HG03175 (cell line): Measurements from ENCODE around the gene ZFHX2.
A peak's percentile ranks its signal among the peaks of the same experiment; 100 is the strongest.

Experiments
- ATAC-seq: cut with Tn5 transposase; IDR thresholded peaks from one replicate; pipeline ENCODE4 v1.9.1; 2021; ENCODE audit warnings: mild to moderate bottlenecking, moderate library complexity; ENCODE audit not compliant: unreplicated experiment

Gene ZFHX2

GRCh38 chr14:23573384-23574015 is 21.9 kb upstream of the ZFHX2 start:
- ATAC-seq: no peak

DNA sequence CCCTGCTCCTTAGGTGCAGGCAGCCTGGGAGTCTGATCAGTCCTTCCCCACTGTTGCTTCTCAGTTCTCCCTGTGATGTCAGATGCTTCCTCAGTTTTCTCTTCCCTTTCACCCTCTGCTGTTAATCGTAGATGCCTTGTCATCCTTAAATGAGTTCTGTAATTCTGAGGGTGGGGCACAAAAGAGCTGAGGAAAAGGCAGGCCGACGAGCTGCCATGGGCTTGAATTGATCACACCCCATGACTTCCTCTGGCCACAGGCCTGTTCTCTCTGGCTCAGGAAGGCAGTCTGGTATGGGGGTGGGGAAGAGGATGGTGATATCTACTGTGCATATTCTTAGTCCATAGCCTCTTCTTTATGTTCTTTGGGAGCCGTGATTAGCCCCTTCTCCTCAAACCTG is 21.3 kb upstream of the ZFHX2 start:
- no peak for ATAC-seq

GRCh38 chr14:23572524-23572828 is 20.9 kb upstream of the ZFHX2 start:
- no peak for ATAC-seq

DNA sequence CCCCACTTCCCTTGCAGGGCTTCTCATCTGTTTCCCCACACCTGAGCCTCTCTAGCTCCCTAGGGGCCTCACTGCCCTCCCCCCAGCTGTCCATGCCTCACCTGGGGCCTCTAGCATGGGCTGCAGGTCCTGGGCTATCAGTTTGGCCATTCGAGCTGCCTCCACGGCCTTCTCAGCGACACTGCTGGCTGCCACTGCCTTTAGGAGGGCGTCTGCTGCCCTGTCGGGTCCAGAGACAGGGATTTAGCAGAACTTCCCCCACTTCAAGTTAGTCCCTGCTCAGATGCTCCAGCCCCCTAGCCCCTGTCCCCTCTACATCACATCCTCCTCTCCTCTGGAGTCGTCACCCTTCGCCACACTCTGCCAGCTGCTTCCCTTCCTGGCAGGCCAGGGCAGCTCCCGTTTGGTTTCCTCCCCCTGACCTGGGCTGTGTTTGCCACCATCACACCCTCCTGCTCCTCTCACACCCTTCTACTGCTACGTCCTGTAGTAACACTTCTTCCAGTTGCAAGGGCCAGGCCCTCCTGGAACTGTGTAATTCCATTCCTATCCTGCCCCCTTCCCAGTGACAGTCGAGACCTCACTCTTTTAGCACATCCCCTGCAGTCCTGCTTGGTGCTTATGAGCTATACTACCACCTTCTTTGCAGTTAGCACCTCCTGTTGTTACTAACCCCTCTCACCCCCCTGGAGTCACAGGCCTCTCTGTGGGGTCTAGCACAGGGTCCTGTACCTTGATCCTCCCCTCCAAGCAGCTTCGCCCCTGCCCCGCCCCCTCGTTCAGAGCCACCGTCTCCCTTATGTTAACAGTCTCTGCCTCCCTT is 20.3 kb upstream of the ZFHX2 start:
- ATAC-seq: no peak

- ATAC-seq: no peak
Observed at GRCh38 chr14:23570806-23571483, 19.4 kb upstream of the ZFHX2 start.

DNA sequence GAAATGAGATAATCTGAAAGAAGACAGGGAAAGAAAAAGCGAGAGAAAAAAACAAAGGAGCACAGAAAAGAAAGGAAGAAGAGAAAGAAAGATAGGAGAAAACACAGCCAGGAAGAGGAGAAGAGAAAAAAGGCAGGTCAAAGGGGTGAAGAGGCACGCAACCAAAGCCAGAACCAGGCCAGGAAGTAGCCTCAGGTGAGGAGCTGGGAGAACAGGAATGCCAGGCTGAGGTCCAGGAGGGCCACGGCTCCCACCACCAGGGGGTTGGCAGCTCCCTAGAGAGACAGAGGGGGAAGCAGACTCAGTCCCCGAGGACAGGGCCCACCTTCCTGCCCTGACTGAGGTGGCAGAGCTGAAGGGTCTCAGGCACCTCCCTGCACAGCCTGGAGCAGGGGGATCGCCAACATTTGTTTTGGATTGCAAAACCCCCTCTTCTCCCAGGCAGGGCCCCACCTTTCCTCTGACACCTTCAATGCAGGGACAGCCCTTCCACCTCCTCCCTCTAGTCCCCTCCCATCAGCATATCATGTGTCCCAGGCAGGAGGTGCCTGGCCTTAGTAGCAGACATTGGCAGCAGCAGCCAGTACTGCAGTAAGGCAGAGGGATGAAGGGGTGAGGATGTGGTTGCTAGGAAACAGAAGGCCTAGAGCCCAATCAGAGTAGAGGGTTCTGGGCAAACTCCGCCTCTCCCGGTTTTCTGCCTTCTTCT is 18.0 kb upstream of the ZFHX2 start:
- ATAC-seq: no peak

GRCh38 chr14:23568600-23569331 is 17.2 kb upstream of the ZFHX2 start:
- no peak for ATAC-seq

GRCh38 chr14:23568021-23568599 is 16.5 kb upstream of the ZFHX2 start:
- no peak for ATAC-seq

DNA sequence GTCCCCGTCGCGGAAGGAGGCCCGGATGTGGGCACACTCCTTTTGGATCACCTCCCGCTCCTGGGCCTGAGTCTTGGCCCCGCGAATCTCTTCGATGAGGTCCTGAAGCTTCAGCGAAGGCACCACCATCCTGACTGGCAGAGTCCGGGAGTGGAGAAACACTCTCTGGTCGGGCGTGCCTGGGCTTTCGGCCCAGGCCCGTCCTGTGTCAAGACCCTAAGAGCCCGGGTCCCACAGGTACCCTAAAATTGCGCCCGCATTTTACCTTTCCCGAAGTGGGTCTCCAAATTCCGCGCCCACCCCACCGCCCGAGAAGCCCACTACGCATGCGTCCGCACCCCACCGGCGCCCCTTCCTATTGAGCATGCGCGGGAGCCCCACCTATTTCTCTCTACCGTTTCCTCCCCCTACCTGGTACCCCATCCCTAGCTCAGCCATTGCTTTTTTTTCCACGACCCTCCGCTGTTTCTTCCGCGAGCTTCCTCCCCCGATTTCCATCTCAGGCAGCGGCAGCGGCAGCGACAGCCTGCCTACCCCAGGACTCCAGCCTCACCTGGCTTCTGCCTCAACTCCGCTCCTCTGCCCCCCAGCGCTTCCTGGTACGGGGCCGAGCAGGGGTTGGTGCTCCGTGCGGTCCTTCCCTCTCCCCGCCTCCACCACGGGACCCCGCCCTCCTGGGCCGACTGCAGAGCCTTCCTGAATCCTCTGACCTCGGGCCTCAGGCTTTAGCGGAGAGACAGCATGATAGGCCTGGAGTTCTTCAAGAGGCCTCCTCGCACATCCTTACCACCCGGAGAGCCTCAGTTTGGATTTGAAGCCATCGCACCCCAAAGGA is 15.8 kb upstream of the ZFHX2 start, which contains the start of gene AP1G2:
AP1G2 (minus strand) TSS at position 606 of the 835 bp plus-strand sequence; CDS start at position 129, 477 bp downstream.
- ATAC-seq: peak; percentile 85

GRCh38 chr14:23566778-23567185 is 15.2 kb upstream of the ZFHX2 start:
- peak; percentile 11 for ATAC-seq

- no peak for ATAC-seq
Observed at GRCh38 chr14:23566112-23566777, 14.7 kb upstream of the ZFHX2 start.

DNA sequence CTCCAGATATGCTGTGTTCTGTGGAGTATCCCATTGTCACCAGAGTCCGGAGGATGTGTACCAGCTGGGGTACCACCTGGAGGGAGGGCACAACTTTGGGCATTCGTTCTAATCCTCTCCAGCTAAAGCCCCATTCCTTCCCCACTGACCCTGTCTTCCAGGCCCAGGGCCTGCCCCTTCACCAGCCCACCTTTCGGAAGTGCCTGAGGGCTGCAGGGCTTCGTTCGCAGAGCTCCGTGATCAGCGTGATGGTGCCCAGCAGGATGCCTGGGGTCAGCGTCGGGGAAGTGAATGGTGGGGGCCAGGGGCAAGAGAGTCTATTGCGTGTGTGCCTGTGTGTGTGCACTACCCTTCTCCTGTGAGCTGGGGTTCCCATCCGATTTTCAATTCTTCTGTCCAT is 14.1 kb upstream of the ZFHX2 start:
- ATAC-seq: no peak

GRCh38 chr14:23564876-23565275 is 13.3 kb upstream of the ZFHX2 start:
- ATAC-seq: no peak

GRCh38 chr14:23564181-23564812 is 12.7 kb upstream of the ZFHX2 start:
- no peak for ATAC-seq

- no peak for ATAC-seq
Observed at GRCh38 chr14:23563473-23564180, 12.1 kb upstream of the ZFHX2 start.

GRCh38 chr14:23562822-23563472 is 11.4 kb upstream of the ZFHX2 start:
- no peak for ATAC-seq
